ENCODE data around the gene ICAM5. TPM values are rescaled to one million over a fixed set of nuclear protein-coding genes. Genes with fewer than 3 reads are reported as not detected.
A peak's percentile ranks its signal among the peaks of the same experiment; 100 is the strongest.

ICAM5 gene
- total RNA-seq, 1 experiment from 2014 or later = 53.9 TPM

DNA sequence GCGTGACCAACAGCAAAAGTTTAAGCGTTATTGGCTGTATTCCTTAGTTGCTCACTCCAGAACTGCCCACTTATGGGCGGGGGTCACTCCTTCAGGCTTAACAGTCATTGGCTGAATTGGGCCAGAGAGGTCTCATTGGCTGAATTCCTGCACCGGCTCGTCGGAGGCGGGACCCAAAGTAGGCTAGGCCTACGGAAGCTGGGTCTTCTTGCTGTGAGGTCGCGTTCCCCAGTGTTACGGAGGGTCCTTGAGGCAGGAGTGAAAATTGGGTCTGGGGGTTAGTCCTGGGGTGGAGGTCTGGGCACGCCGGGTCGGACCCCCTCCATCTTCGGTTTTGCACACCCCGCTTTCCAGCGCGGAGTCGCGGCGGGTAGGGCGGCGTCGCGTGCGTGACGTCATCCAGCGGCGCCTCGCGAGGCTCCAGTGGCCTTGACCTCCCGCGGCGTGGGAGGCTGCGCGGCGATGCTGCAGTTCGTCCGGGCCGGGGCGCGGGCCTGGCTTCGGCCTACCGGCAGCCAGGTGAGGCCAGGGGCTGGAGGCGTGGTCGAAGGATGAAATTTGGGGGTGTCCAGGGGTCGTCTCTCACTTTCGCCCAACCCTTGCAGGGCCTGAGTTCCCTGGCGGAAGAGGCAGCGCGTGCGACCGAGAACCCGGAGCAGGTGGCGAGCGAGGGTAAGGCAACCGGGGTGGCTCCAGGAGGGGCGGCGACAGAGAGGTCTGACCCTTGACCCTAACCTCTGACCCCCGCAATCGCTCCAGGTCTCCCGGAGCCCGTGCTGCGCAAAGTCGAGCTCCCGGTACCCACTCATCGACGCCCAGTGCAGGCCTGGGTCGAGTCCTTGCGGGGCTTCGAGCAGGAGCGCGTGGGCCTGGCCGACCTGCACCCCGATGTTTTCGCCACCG is 37.7 kb upstream of the ICAM5 start, which contains the start of gene MRPL4:
TSS of gene MRPL4 (plus strand) at position 423 of the 903 bp plus-strand sequence. CDS start at position 463, 40 bp downstream.
- Histone ChIP-seq H3K4me2 (ENCODE audit: low read length) (peak within 1 kb of the TSS; percentile 95), H3K27ac (ENCODE audit: low read depth, low read length) (peak within 1 kb of the TSS; percentile 82), H3K9me3 (ENCODE audit: control insufficient read depth in 1 of 2, insufficient read depth in 1 of 2, low read depth in 1 of 2, low read length in 2 of 2) (no peaks in the 10 kb centered on the region), H3K9me2 (ENCODE audit: insufficient read depth) (no peaks in the 10 kb centered on the region), H3K36me3 (ENCODE audit: control insufficient read depth in 1 of 2, insufficient read depth in 2 of 2, low read length in 2 of 2) (peaks cover 10 to 17% of the 10 kb centered on the region in 2 experiments), H3K79me2 (ENCODE audit: insufficient read depth, low read length) (peaks cover 28% of the 10 kb centered on the region), H2AFZ (ENCODE audit: low read depth, low read length, poor library complexity, severe bottlenecking) (no peak within 1 kb of the TSS), H3K4me3 (replicated peaks in 1 of 2; ENCODE audit: low read depth in 1 of 2, low read length in 2 of 2) (peak within 1 kb of the TSS; percentile 98 to 99), H3K9ac (ENCODE audit: low read length) (peak within 1 kb of the TSS; percentile 95), H3K27me3 (ENCODE audit: insufficient read depth, low read length) (no peaks in the 10 kb centered on the region), H3K4me1 (ENCODE audit: control insufficient read depth in 1 of 2, insufficient read depth in 2 of 2, low read length in 2 of 2) (peaks cover 7 to 32% of the 10 kb centered on the region in 2 experiments; a peak in 3 of 4 replicates), H4K20me1 (ENCODE audit: insufficient read depth) (no peaks in the 10 kb centered on the region)
- peak; percentile 94 for ATAC-seq
- BruUV-seq (replicated peaks) = no TSS peak
- intact Hi-C loops (cut with micrococcal nuclease) = loop anchor here (2.0 kb wide), 2 partner anchors 57 to 131 kb away; partner anchors contain the start of gene DNMT1
- ChIA-PET POLR2A (no interaction called here), RAD21 (ENCODE audit: low non-redundant PET in 1 of 2, low total read pairs in 2 of 2, uncharacterized antibody in 2 of 2, unreplicated experiment in 2 of 2) (no interaction called here), CTCF (interaction anchor here (1.0 to 1.4 kb wide), 4 partner anchors 137 to 153 kb away, joined by 3 to 4 read pairs (median 4); partner anchors contain the start of gene CDC37)
- peak; percentile 97 for DNase-seq (ENCODE audit: low read depth, low spot score)
- TF ChIP-seq, protein P1, sequence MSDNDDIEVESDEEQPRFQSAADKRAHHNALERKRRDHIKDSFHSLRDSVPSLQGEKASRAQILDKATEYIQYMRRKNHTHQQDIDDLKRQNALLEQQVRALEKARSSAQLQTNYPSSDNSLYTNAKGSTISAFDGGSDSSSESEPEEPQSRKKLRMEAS (IDR thresholded peaks at IDR 0.05) = peak; percentile 97
- TF ChIP-seq EZH2 (IDR thresholded peaks at IDR 0.05) = no peak
- TF ChIP-seq TCF7L2 (IDR thresholded peaks at IDR 0.05; ENCODE audit: borderline replicate concordance, extremely low read depth, insufficient read depth, insufficient read length) = peak; percentile 29
- no peak for TF ChIP-seq FOSL1 (IDR thresholded peaks at IDR 0.05; ENCODE audit: low read depth)
- no peak for TF ChIP-seq JUND (IDR thresholded peaks at IDR 0.05)
- TF ChIP-seq, protein P2, sequence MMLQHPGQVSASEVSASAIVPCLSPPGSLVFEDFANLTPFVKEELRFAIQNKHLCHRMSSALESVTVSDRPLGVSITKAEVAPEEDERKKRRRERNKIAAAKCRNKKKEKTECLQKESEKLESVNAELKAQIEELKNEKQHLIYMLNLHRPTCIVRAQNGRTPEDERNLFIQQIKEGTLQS (IDR thresholded peaks at IDR 0.05) = no peak
- peak; percentile 76; the same call in 1 of the 2 replicates for TF ChIP-seq CBX3 (IDR thresholded peaks at IDR 0.05; ENCODE audit: low read depth)
- no peak for TF ChIP-seq RAD21 (IDR thresholded peaks at IDR 0.05; ENCODE audit: low read depth)
- peak; percentile 88 for TF ChIP-seq SP1 (IDR thresholded peaks at IDR 0.05; ENCODE audit: low read depth)
- TF ChIP-seq, protein P3, sequence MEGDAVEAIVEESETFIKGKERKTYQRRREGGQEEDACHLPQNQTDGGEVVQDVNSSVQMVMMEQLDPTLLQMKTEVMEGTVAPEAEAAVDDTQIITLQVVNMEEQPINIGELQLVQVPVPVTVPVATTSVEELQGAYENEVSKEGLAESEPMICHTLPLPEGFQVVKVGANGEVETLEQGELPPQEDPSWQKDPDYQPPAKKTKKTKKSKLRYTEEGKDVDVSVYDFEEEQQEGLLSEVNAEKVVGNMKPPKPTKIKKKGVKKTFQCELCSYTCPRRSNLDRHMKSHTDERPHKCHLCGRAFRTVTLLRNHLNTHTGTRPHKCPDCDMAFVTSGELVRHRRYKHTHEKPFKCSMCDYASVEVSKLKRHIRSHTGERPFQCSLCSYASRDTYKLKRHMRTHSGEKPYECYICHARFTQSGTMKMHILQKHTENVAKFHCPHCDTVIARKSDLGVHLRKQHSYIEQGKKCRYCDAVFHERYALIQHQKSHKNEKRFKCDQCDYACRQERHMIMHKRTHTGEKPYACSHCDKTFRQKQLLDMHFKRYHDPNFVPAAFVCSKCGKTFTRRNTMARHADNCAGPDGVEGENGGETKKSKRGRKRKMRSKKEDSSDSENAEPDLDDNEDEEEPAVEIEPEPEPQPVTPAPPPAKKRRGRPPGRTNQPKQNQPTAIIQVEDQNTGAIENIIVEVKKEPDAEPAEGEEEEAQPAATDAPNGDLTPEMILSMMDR (IDR thresholded peaks at IDR 0.05 in 2 of 3, conservative IDR thresholded peaks at IDR 0.05 in 1 of 3; ENCODE audit: borderline replicate concordance in 1 of 3, insufficient read depth in 1 of 3, low read depth in 2 of 3, low read length in 2 of 3) = no peak
- TF ChIP-seq POLR2A (IDR thresholded peaks at IDR 0.05; ENCODE audit: borderline replicate concordance, extremely low read depth, insufficient read depth, insufficient read length) = no peak
- TF ChIP-seq POLR2AphosphoS5 (IDR thresholded peaks at IDR 0.05; ENCODE audit: low read depth, low read length) = peak; percentile 67
- TF ChIP-seq ZNF274 (IDR thresholded peaks at IDR 0.05; ENCODE audit: low read depth, low read length) = no peak
- no peak for TF ChIP-seq CEBPB (IDR thresholded peaks at IDR 0.05; ENCODE audit: low read depth)
- TF ChIP-seq ZFX (IDR thresholded peaks at IDR 0.05) = peak; percentile 93; the same call in 1 of the 2 replicates
- no peak for TF ChIP-seq EZH2phosphoT487 (IDR thresholded peaks at IDR 0.05; ENCODE audit: borderline replicate concordance)
- TF ChIP-seq SRF (IDR thresholded peaks at IDR 0.05; ENCODE audit: low read depth) = peak; percentile 94
- TF ChIP-seq EGR1 (IDR thresholded peaks at IDR 0.05; ENCODE audit: low read depth) = peak; percentile 84
- TF ChIP-seq, protein P4, sequence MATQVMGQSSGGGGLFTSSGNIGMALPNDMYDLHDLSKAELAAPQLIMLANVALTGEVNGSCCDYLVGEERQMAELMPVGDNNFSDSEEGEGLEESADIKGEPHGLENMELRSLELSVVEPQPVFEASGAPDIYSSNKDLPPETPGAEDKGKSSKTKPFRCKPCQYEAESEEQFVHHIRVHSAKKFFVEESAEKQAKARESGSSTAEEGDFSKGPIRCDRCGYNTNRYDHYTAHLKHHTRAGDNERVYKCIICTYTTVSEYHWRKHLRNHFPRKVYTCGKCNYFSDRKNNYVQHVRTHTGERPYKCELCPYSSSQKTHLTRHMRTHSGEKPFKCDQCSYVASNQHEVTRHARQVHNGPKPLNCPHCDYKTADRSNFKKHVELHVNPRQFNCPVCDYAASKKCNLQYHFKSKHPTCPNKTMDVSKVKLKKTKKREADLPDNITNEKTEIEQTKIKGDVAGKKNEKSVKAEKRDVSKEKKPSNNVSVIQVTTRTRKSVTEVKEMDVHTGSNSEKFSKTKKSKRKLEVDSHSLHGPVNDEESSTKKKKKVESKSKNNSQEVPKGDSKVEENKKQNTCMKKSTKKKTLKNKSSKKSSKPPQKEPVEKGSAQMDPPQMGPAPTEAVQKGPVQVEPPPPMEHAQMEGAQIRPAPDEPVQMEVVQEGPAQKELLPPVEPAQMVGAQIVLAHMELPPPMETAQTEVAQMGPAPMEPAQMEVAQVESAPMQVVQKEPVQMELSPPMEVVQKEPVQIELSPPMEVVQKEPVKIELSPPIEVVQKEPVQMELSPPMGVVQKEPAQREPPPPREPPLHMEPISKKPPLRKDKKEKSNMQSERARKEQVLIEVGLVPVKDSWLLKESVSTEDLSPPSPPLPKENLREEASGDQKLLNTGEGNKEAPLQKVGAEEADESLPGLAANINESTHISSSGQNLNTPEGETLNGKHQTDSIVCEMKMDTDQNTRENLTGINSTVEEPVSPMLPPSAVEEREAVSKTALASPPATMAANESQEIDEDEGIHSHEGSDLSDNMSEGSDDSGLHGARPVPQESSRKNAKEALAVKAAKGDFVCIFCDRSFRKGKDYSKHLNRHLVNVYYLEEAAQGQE (IDR thresholded peaks at IDR 0.05; ENCODE audit: low read depth) = no peak
- TF ChIP-seq YY1 (IDR thresholded peaks at IDR 0.05; ENCODE audit: extremely low read depth, insufficient replicate concordance, low read depth, low read length) = peak; percentile 32
- no peak; the same call in 1 of the 2 replicates for TF ChIP-seq ELF1 (IDR thresholded peaks at IDR 0.05; ENCODE audit: borderline replicate concordance, low read depth)

Data from HCT116 (cell line).